ENCODE data around the gene ASXL2. TPM values are rescaled to one million over a fixed set of nuclear protein-coding genes. Genes with fewer than 3 reads are reported as not detected.

Gene ASXL2
- total RNA-seq, 1 experiment from 2014 or later, result 34.5 TPM

- intact Hi-C loops (cut with micrococcal nuclease; ENCODE audit: unreplicated experiment), result no loop called here
- ChIA-PET CTCF (no interaction called here), POLR2A (ENCODE audit: low non-redundant PET) (interaction anchor here (0.6 kb wide), 1 partner anchor 25 kb away, joined by 3 read pairs; no protein-coding TSS in a partner anchor)
- Histone ChIP-seq H3K4me1 (ENCODE audit: insufficient read depth, low read length, poor library complexity, severe bottlenecking) (no peaks in the 10 kb centered on the region), H3K27me3 (replicated peaks; ENCODE audit: insufficient read depth, low read depth, low read length, poor library complexity) (no peaks in the 10 kb centered on the region), H3K27ac (ENCODE audit: low read depth, low read length, poor library complexity, severe bottlenecking) (no peak overlapping the region), H3K36me3 (ENCODE audit: insufficient read depth, low read length, poor library complexity, severe bottlenecking) (no peaks in the 10 kb centered on the region), H3K4me3 (ENCODE audit: low read depth, low read length, poor library complexity, severe bottlenecking) (no peak overlapping the region), H3K9me3 (ENCODE audit: low read depth, low read length, poor library complexity, severe bottlenecking) (no peaks in the 10 kb centered on the region)
- no peak for DNase-seq (ENCODE audit: low spot score)
- no peak for TF ChIP-seq CTCF (conservative IDR thresholded peaks at IDR 0.05; ENCODE audit: low read depth, low read length)
- no peak for TF ChIP-seq EZH2 (IDR thresholded peaks at IDR 0.05; ENCODE audit: borderline replicate concordance, low read depth, low read length, poor library complexity, severe bottlenecking)
- no TSS peak for BruUV-seq (replicated peaks)
These were observed 193.5 kb downstream of the ASXL2 start for GRCh38 chr2:25684577-25685473.

Other genes with a start within 250 kb of the ASXL2 start
- gene DTNB, start 204.9 kb downstream of the ASXL2 start, total RNA-seq (2021), result 19.6 and 20.5 TPM in 2 replicates
- gene KIF3C, start 104.0 kb upstream of the ASXL2 start, total RNA-seq (2021), result 39.5 and 46.2 TPM in 2 replicates
- gene RAB10, start 155.6 kb upstream of the ASXL2 start, total RNA-seq (2021), result 135 and 140 TPM in 2 replicates